ENCODE results near the gene CSRP3. TPM values are rescaled to one million over a fixed set of nuclear protein-coding genes. Genes with fewer than 3 reads are reported as not detected.

CSRP3 gene
- total RNA-seq, 1 experiment from 2014 or later = not detected

DNA sequence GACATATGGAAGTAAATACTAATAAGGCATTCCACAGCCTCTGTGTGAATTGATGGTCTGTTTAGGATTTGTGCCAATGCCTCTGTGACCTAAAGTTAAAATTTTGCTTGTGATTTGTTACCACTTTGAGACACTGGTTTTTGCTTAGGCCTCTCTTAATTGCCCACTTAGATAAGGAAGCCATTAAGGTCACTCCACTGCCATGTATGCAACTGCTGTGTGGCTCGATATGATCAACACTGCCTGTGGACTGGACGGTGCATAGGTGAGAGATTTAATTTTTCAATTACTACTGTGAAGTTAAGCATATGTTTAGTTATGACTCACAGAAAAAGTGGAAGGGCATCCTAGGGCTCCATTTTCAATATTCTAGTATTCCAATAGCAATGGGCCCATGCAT lies 36.9 kb downstream of the CSRP3 start:
- peaks cover 2% of the 10 kb centered on the region; the same call in 1 of the 2 replicates for H3K36me3 ChIP-seq (ENCODE audit: control insufficient read depth, insufficient read depth, low read length)
- H3K4me3 Mint-ChIP-seq (ENCODE audit: unreplicated experiment) = no peak overlapping the region
- intact Hi-C loops (cut with micrococcal nuclease; ENCODE audit: unreplicated experiment) = loop anchor here (10.0 kb wide), 1 partner anchor 390 kb away; no protein-coding TSS in a partner anchor

DNA sequence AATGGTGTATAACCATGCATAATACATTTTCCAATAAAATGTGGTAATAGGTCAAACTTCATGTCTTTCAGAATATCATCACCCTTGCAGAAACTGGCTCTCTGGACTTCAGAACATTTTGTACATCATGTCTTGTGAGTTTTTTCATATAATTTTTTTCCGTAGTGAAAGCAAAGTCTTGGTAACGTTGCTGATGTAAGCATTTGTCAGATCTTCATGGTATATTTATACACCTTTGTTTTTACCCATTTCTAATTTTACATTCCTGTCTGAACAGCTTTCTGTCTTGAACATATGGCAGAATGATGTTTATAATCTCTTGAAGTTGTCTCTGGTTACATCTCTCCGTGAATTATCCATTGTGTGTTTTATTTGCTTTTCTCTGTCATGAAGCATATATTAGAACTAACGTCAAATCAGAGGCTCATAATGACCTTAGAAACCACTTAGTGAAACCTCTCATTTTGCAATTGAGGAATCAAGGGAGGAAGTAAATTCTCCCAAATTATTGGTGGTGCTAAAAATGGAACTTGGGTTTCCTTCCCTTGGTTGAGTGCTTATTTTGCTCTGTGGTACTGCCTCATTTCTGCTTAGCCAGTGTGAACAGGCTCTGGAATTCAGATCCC lies 37.4 kb downstream of the CSRP3 start:
- Histone ChIP-seq H3K4me1 (0 out of 2 replicates have a peak, but pooled peaks cover 6% of the 10 kb centered on the region), H3K36me3 (ENCODE audit: control insufficient read depth, insufficient read depth, low read length) (peaks cover 2% of the 10 kb centered on the region; the same call in 1 of the 2 replicates), H3K4me3 (ENCODE audit: low read depth, low read length) (no peak overlapping the region), H3K27me3 (replicated peaks; ENCODE audit: control insufficient read depth, insufficient read depth, low read length) (no peaks in the 10 kb centered on the region), H3K9me3 (no peaks in the 10 kb centered on the region)
- Mint-ChIP-seq H3K27me3 (ENCODE audit: insufficient read depth, unreplicated experiment) (no peaks in the 10 kb centered on the region), H3K4me1 (ENCODE audit: low read depth, unreplicated experiment) (peaks cover 17% of the 10 kb centered on the region), H3K27ac (ENCODE audit: unreplicated experiment) (no peak overlapping the region), H3K9me3 (ENCODE audit: unreplicated experiment) (no peaks in the 10 kb centered on the region), H3K4me3 (ENCODE audit: unreplicated experiment) (no peak overlapping the region), H3K36me3 (ENCODE audit: insufficient read depth, unreplicated experiment) (peaks cover 27% of the 10 kb centered on the region)
- TF ChIP-seq, protein P1, sequence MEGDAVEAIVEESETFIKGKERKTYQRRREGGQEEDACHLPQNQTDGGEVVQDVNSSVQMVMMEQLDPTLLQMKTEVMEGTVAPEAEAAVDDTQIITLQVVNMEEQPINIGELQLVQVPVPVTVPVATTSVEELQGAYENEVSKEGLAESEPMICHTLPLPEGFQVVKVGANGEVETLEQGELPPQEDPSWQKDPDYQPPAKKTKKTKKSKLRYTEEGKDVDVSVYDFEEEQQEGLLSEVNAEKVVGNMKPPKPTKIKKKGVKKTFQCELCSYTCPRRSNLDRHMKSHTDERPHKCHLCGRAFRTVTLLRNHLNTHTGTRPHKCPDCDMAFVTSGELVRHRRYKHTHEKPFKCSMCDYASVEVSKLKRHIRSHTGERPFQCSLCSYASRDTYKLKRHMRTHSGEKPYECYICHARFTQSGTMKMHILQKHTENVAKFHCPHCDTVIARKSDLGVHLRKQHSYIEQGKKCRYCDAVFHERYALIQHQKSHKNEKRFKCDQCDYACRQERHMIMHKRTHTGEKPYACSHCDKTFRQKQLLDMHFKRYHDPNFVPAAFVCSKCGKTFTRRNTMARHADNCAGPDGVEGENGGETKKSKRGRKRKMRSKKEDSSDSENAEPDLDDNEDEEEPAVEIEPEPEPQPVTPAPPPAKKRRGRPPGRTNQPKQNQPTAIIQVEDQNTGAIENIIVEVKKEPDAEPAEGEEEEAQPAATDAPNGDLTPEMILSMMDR (IDR thresholded peaks at IDR 0.05; ENCODE audit: insufficient read depth in 1 of 2, low read depth in 1 of 2, low read length in 1 of 2, severe bottlenecking in 1 of 2, unreplicated experiment in 1 of 2) = no peak
- CTCF ChIA-PET = no interaction called here
- POLR2A ChIA-PET = no interaction called here
- no TSS peak for BruUV-seq (replicated peaks)
- no peak for DNase-seq
- intact Hi-C loops (cut with micrococcal nuclease; ENCODE audit: unreplicated experiment) = loop anchor here (10.0 kb wide), 1 partner anchor 390 kb away; no protein-coding TSS in a partner anchor

More for the DNA sequence above, 36.9 kb downstream of the CSRP3 start:
- H3K9me3 Mint-ChIP-seq (ENCODE audit: unreplicated experiment) = no peaks in the 10 kb centered on the region
- no peak overlapping the region for H3K4me3 ChIP-seq (ENCODE audit: low read depth, low read length)
- TF ChIP-seq, protein P1 (IDR thresholded peaks at IDR 0.05; ENCODE audit: insufficient read depth in 1 of 2, low read depth in 1 of 2, low read length in 1 of 2, severe bottlenecking in 1 of 2, unreplicated experiment in 1 of 2) = no peak
- no peak for DNase-seq
- POLR2A ChIA-PET = no interaction called here
- H3K27me3 ChIP-seq (replicated peaks; ENCODE audit: control insufficient read depth, insufficient read depth, low read length) = no peaks in the 10 kb centered on the region
- peaks cover 17% of the 10 kb centered on the region for H3K4me1 Mint-ChIP-seq (ENCODE audit: low read depth, unreplicated experiment)
- no peaks in the 10 kb centered on the region for H3K27me3 Mint-ChIP-seq (ENCODE audit: insufficient read depth, unreplicated experiment)
- H3K36me3 Mint-ChIP-seq (ENCODE audit: insufficient read depth, unreplicated experiment) = peaks cover 27% of the 10 kb centered on the region
- no peaks in the 10 kb centered on the region for H3K9me3 ChIP-seq
- H3K27ac Mint-ChIP-seq (ENCODE audit: unreplicated experiment) = no peak overlapping the region
- 0 out of 2 replicates have a peak, but pooled peaks cover 6% of the 10 kb centered on the region for H3K4me1 ChIP-seq
- no TSS peak for BruUV-seq (replicated peaks)
- CTCF ChIA-PET = no interaction called here

GRCh38 chr11:19163617-19164016 lies 38.2 kb downstream of the CSRP3 start:
- DNase-seq = no peak
- H3K4me3 ChIP-seq (ENCODE audit: low read depth, low read length) = no peak overlapping the region
- ChIA-PET CTCF (no interaction called here), POLR2A (no interaction called here)
- Mint-ChIP-seq H3K27me3 (ENCODE audit: insufficient read depth, unreplicated experiment) (no peaks in the 10 kb centered on the region), H3K27ac (ENCODE audit: unreplicated experiment) (no peak overlapping the region), H3K4me3 (ENCODE audit: unreplicated experiment) (no peak overlapping the region), H3K9me3 (ENCODE audit: unreplicated experiment) (no peaks in the 10 kb centered on the region), H3K36me3 (ENCODE audit: insufficient read depth, unreplicated experiment) (peaks cover 27% of the 10 kb centered on the region), H3K4me1 (ENCODE audit: low read depth, unreplicated experiment) (peaks cover 17% of the 10 kb centered on the region)
- intact Hi-C loops (cut with micrococcal nuclease; ENCODE audit: unreplicated experiment) = loop anchor here (10.0 kb wide), 1 partner anchor 391 kb away; no protein-coding TSS in a partner anchor
- no TSS peak for BruUV-seq (replicated peaks)
- H3K4me1 ChIP-seq = 0 out of 2 replicates have a peak, but pooled peaks cover 6% of the 10 kb centered on the region
- TF ChIP-seq, protein P1 (IDR thresholded peaks at IDR 0.05; ENCODE audit: insufficient read depth in 1 of 2, low read depth in 1 of 2, low read length in 1 of 2, severe bottlenecking in 1 of 2, unreplicated experiment in 1 of 2) = no peak
- H3K9me3 ChIP-seq = no peaks in the 10 kb centered on the region
- no peaks in the 10 kb centered on the region for H3K27me3 ChIP-seq (replicated peaks; ENCODE audit: control insufficient read depth, insufficient read depth, low read length)
- H3K36me3 ChIP-seq (ENCODE audit: control insufficient read depth, insufficient read depth, low read length) = peaks cover 2% of the 10 kb centered on the region; the same call in 1 of the 2 replicates

All from Caco-2 (cell line).